IMR-90 (cell line): ENCODE data around the gene RALGAPB. TPM values are rescaled to one million over a fixed set of nuclear protein-coding genes. Genes with fewer than 3 reads are reported as not detected.

Experiments
- ATAC-seq: fragments of 200-7000 bp; cut with Tn5 transposase; 2 replicates; pipeline ENCODE4 v1.9.1; 2020; ENCODE audit warnings: low read depth, mild to moderate bottlenecking, moderate library complexity
- BruUV-seq: library from RNA; stranded (reverse); fragments of 400-500 nt; replicated peaks from 2 replicates; lab custom pipeline; 2021; lab: Mats Ljungman, UMichigan
- CTCF ChIA-PET: fragments of 300-600 bp; formaldehyde crosslinking; extraction: SDS; loops from one replicate; lab custom pipeline; 2021; ENCODE audit warnings: antibody characterized with exemption; lab: Yijun Ruan, JAX
- POLR2A ChIA-PET: fragments of 300-600 bp; sonication (Branson Sonifier 250); formaldehyde crosslinking; loops from one replicate; lab custom pipeline; 2022; ENCODE audit warnings: antibody characterized with exemption; ENCODE audit not compliant: unreplicated experiment; lab: Charles Lee
- DNase-seq: peaks from one replicate; pipeline ENCODE4 v3.0.0; 2013
- H2AFZ ChIP-seq: replicated peaks from 2 replicates; pipeline ENCODE3; 2013; ENCODE audit warnings: low read length, mild to moderate bottlenecking; ENCODE audit not compliant: poor library complexity
- H2AK5ac ChIP-seq: 2 replicates; pipeline ENCODE4 v1.6.1; 2013; ENCODE audit warnings: low read depth, low read length, inconsistent platforms
- H2AK9ac ChIP-seq: replicated peaks from 2 replicates; pipeline ENCODE3; 2013; ENCODE audit warnings: mild to moderate bottlenecking, low read depth, low read length, moderate library complexity; ENCODE audit not compliant: poor library complexity
- H2BK120ac ChIP-seq: 2 replicates; pipeline ENCODE4 v1.6.1; 2013; ENCODE audit warnings: low read depth, low read length, inconsistent platforms
- H2BK15ac ChIP-seq: 3 replicates; pipeline ENCODE4 v1.6.1; 2013; ENCODE audit warnings: low read depth, low read length, inconsistent platforms
- H2BK20ac ChIP-seq: 2 replicates; pipeline ENCODE4 v1.6.1; 2013; ENCODE audit warnings: low read depth, mild to moderate bottlenecking, inconsistent platforms, low read length, moderate library complexity
- H2BK5ac ChIP-seq: 2 replicates; pipeline ENCODE4 v1.6.1; 2013; ENCODE audit warnings: mild to moderate bottlenecking, low read depth, low read length, inconsistent platforms; ENCODE audit not compliant: poor library complexity, severe bottlenecking
- H3K14ac ChIP-seq: replicated peaks from 2 replicates; pipeline ENCODE4 v1.6.1; 2013; ENCODE audit warnings: low read depth, low read length, inconsistent platforms
- H3K18ac ChIP-seq: 2 replicates; pipeline ENCODE4 v1.6.1; 2013; ENCODE audit warnings: low read depth, low read length, control low read depth
- H3K23ac ChIP-seq: 2 replicates; pipeline ENCODE4 v1.6.1; 2013; ENCODE audit warnings: low read depth, low read length, inconsistent platforms
- H3K27ac ChIP-seq: 2 replicates; pipeline ENCODE4 v1.5.1; 2013; ENCODE audit warnings: mild to moderate bottlenecking, control low read depth, low read length; ENCODE audit not compliant: insufficient read depth
- H3K27me3 ChIP-seq: 2 replicates; pipeline ENCODE4 v1.6.1; 2013; ENCODE audit warnings: low read length; ENCODE audit not compliant: control insufficient read depth, insufficient read depth
- H3K36me3 ChIP-seq: 2 replicates; pipeline ENCODE4 v1.6.1; 2013; ENCODE audit warnings: low read length, mixed read lengths; ENCODE audit not compliant: control insufficient read depth, insufficient read depth
- H3K4ac ChIP-seq: 2 replicates; pipeline ENCODE4 v1.6.1; 2013; ENCODE audit warnings: low read depth, low read length, inconsistent platforms
- H3K4me1 ChIP-seq: 2 replicates; pipeline ENCODE4 v1.6.1; 2013; ENCODE audit warnings: low read length, mixed read lengths; ENCODE audit not compliant: control insufficient read depth, insufficient read depth
- H3K4me2 ChIP-seq: 2 replicates; pipeline ENCODE4 v1.6.1; 2013; ENCODE audit warnings: low read depth, mild to moderate bottlenecking, control low read depth, low read length, moderate library complexity
- H3K4me3 ChIP-seq: 2 replicates; pipeline ENCODE4 v1.5.1; 2013; ENCODE audit warnings: low read depth, mild to moderate bottlenecking, control low read depth, low read length, moderate library complexity; ENCODE audit not compliant: insufficient read depth
- H3K56ac ChIP-seq: 2 replicates; pipeline ENCODE4 v1.6.1; 2013; ENCODE audit warnings: low read length, inconsistent platforms; ENCODE audit not compliant: insufficient read depth; ENCODE audit errors: extremely low read depth
- H3K79me1 ChIP-seq, 2 experiments: 2 replicates each; pipeline ENCODE4 v1.6.1; 2013; ENCODE audit warnings: low read length in 2 of 2, inconsistent platforms in 1 of 2, low read depth in 1 of 2
- H3K9ac ChIP-seq: 2 replicates; pipeline ENCODE4 v1.6.1; 2013; ENCODE audit warnings: low read depth, low read length, control low read depth
- H3K9me1 ChIP-seq: 2 replicates; pipeline ENCODE4 v1.6.1; 2013; ENCODE audit warnings: low read length, inconsistent platforms; ENCODE audit not compliant: insufficient read depth
- H3K9me3 ChIP-seq: 2 replicates; pipeline ENCODE4 v1.6.1; 2013; ENCODE audit warnings: low read length; ENCODE audit not compliant: control insufficient read depth, insufficient read depth
- H4K20me1 ChIP-seq: 2 replicates; pipeline ENCODE4 v1.6.1; 2013; ENCODE audit warnings: low read length, inconsistent platforms; ENCODE audit not compliant: insufficient read depth
- H4K5ac ChIP-seq: 2 replicates; pipeline ENCODE4 v1.6.1; 2013; ENCODE audit warnings: mild to moderate bottlenecking, low read depth, low read length, control low read depth
- H4K8ac ChIP-seq, 2 experiments: 2 replicates each; pipeline ENCODE4 v1.6.1; 2013; ENCODE audit warnings: low read depth in 2 of 2, low read length in 2 of 2, control low read depth in 1 of 2, inconsistent platforms in 1 of 2
- H4K91ac ChIP-seq: 2 replicates; pipeline ENCODE4 v1.6.1; 2013; ENCODE audit warnings: low read depth, low read length, inconsistent platforms; ENCODE audit not compliant: insufficient read depth
- BHLHE40 ChIP-seq: fragments of 150-350 bp; IDR thresholded peaks from 2 replicates; pipeline ENCODE4 v1.6.1; 2016; ENCODE audit warnings: mild to moderate bottlenecking, low read depth, low read length
- CEBPB ChIP-seq: IDR thresholded peaks from 2 replicates; pipeline ENCODE4 v1.6.1; 2012; ENCODE audit warnings: low read depth, low read length, improper control_type of control experiment
- CHD1 ChIP-seq: IDR thresholded peaks from 2 replicates; pipeline ENCODE4 v1.6.1; 2012; ENCODE audit warnings: low read depth, low read length, improper control_type of control experiment
- FOS ChIP-seq: fragments of 150-350 bp; IDR thresholded peaks from 2 replicates; pipeline ENCODE4 v1.6.1; 2016; ENCODE audit warnings: low read depth, low read length
- MAFK ChIP-seq: IDR thresholded peaks from 2 replicates; pipeline ENCODE4 v1.6.1; 2012; ENCODE audit warnings: low read depth, low read length, improper control_type of control experiment
- MAZ ChIP-seq: IDR thresholded peaks from 2 replicates; pipeline ENCODE4 v1.6.1; 2012; ENCODE audit warnings: low read depth, mild to moderate bottlenecking, low read length, improper control_type of control experiment, moderate library complexity, borderline replicate concordance
- NFE2L2 ChIP-seq: fragments of 150-350 bp; IDR thresholded peaks from 2 replicates; pipeline ENCODE4 v1.6.1; 2016; ENCODE audit warnings: low read depth, mild to moderate bottlenecking, low read length
- RCOR1 ChIP-seq: IDR thresholded peaks from 2 replicates; pipeline ENCODE4 v1.6.1; 2012; ENCODE audit warnings: mild to moderate bottlenecking, low read length, improper control_type of control experiment; ENCODE audit not compliant: insufficient replicate concordance
- WGBS, 2 experiments: methylation state at CpG; one replicate each; pipeline versions ENCODE4 v1.1.5 to v1.1.7; 2013; ENCODE audit warnings: missing lambda C conversion rate in 2 of 2; ENCODE audit not compliant: insufficient read length in 1 of 2; ENCODE audit errors: extremely low coverage in 2 of 2; 5-methylcytosine and 5-hydroxymethylcytosine counted together
- dilution Hi-C: fragments of 300-500 bp; cut with HindIII; formaldehyde crosslinking; loops from one replicate; pipeline ENCODE4 v1.14.3; 2018; ENCODE audit warnings: low sequenced_read_pairs; ENCODE audit not compliant: unreplicated experiment
- in situ Hi-C: fragments of 300-500 bp; cut with MboI; formaldehyde crosslinking; loops from 3 replicates; pipeline ENCODE4 v1.14.3; 2019; ENCODE audit warnings: low sequenced_read_pairs, inconsistent platforms, mixed read lengths
- intact Hi-C: fragments of 100-400 bp; cut with micrococcal nuclease; formaldehyde crosslinking; loops from 2 replicates; pipeline ENCODE4 v1.10.0; 2022
- polyA plus RNA-seq, 3 experiments: library from polyadenylated mRNA; depleted of rRNA; stranded (reverse); fragments of >200 nt; gene quantifications; 2 replicates each; pipeline ENCODE4 v1.2.3, GENCODE V29; 2012; ENCODE audit warnings: low replicate concordance in 1 of 3
- total RNA-seq: library from RNA; depleted of rRNA; stranded (reverse); fragments of >200 nt; gene quantifications from 2 replicates; pipeline ENCODE4 v1.2.3, GENCODE V29; 2012
- TF ChIP-seq, protein P1 (sequence below): fragments of 150-350 bp; IDR thresholded peaks from 2 replicates; pipeline ENCODE4 v1.6.1; 2016; ENCODE audit warnings: low read depth, mild to moderate bottlenecking, low read length, moderate library complexity, borderline replicate concordance

RALGAPB gene
- total and polyA plus RNA-seq, 2 of the 4 experiments (the other 2 are of a cell fraction) = 12.7 to 30.3 TPM

DNA sequence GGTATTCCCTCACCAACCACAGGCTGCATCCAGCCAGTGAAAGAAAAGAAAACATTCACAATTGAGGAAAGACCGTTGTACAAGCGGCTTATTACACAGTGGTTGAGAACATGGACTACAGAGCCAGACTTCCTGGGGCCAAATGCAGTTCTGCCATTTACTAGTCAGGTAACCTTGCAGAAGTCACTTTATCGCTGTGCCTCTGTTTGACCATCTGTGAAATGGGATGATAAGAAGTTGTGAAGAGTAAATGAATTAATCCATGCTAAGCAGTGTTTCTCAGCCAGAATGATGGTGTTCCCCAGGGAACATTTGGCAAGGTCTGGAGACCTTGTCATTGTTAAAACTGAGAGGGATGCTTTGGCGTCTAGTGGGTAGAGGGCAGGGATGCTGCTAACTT lies 143.8 kb downstream of the RALGAPB start:
- no peaks in the 10 kb centered on the region for H3K36me3 ChIP-seq
- H4K91ac ChIP-seq = no peak overlapping the region
- peaks cover 22% of the 10 kb centered on the region for H3K27me3 ChIP-seq
- no peak overlapping the region for H4K8ac ChIP-seq
- no peak overlapping the region for H2BK5ac ChIP-seq
- no peak overlapping the region for H3K27ac ChIP-seq
- H3K4ac ChIP-seq = no peak overlapping the region
- no peak overlapping the region for H2AFZ ChIP-seq
- no peak for ATAC-seq
- no peak overlapping the region for H3K14ac ChIP-seq
- no peak overlapping the region for H3K56ac ChIP-seq
- dilution Hi-C loops = no loop called here
- no peak overlapping the region for H2BK20ac ChIP-seq
- no peak for TF ChIP-seq RCOR1
- TF ChIP-seq MAZ = no peak
- TF ChIP-seq FOS = no peak
- TF ChIP-seq CEBPB = no peak
- no peak for TF ChIP-seq CHD1
- no peak for TF ChIP-seq NFE2L2
- no peak for TF ChIP-seq MAFK
- TF ChIP-seq BHLHE40 = no peak
- TF ChIP-seq, protein P1, sequence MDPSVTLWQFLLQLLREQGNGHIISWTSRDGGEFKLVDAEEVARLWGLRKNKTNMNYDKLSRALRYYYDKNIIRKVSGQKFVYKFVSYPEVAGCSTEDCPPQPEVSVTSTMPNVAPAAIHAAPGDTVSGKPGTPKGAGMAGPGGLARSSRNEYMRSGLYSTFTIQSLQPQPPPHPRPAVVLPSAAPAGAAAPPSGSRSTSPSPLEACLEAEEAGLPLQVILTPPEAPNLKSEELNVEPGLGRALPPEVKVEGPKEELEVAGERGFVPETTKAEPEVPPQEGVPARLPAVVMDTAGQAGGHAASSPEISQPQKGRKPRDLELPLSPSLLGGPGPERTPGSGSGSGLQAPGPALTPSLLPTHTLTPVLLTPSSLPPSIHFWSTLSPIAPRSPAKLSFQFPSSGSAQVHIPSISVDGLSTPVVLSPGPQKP = no peak
- H3K4me3 ChIP-seq = no peak overlapping the region
- H2BK15ac ChIP-seq = no peak overlapping the region
- no peak overlapping the region for H3K18ac ChIP-seq
- no TSS peak for BruUV-seq
- intact Hi-C loops = no loop called here
- 68% methylated on average over 3 of the region's 4 CpGs; no CpG with 5 or more reads in 1 of the 2 experiments for WGBS, 2 experiments
- in situ Hi-C loops = no loop called here
- H4K20me1 ChIP-seq = no peaks in the 10 kb centered on the region
- no peak overlapping the region for H3K4me2 ChIP-seq
- no peaks in the 10 kb centered on the region for H3K79me1 ChIP-seq
- no peak overlapping the region for H2AK5ac ChIP-seq
- no peaks in the 10 kb centered on the region for H3K4me1 ChIP-seq
- H4K5ac ChIP-seq = no peak overlapping the region
- POLR2A ChIA-PET = no interaction called here
- CTCF ChIA-PET = no interaction called here
- no peak overlapping the region for H3K9ac ChIP-seq
- DNase-seq = no peak
- no peaks in the 10 kb centered on the region for H3K9me3 ChIP-seq
- H2BK120ac ChIP-seq = no peak overlapping the region
- no peak overlapping the region for H2AK9ac ChIP-seq
- H3K9me1 ChIP-seq = no peaks in the 10 kb centered on the region
- no peak overlapping the region for H3K23ac ChIP-seq
